Measurements from ENCODE around the gene SLC35E3.

Gene SLC35E3

GRCh38 chr12:68762691-68763090, 16.7 kb downstream of the SLC35E3 start:
- no peaks in the 10 kb centered on the region for H3K79me1 ChIP-seq (ENCODE audit: low read length)
- no peak overlapping the region for H3K27ac ChIP-seq (ENCODE audit: low read depth, low read length)
- H3K79me2 ChIP-seq (ENCODE audit: control insufficient read depth, insufficient read depth, low read length) = no peaks in the 10 kb centered on the region
- H2BK120ac ChIP-seq (ENCODE audit: low read depth, low read length) = no peak overlapping the region
- no peak overlapping the region for H3K18ac ChIP-seq (ENCODE audit: low read length)
- no peak overlapping the region for H4K8ac ChIP-seq (ENCODE audit: low read depth, low read length)
- H3K23ac ChIP-seq (ENCODE audit: low read length) = no peak overlapping the region
- DNase-seq = no peak
- no peak overlapping the region for H2BK15ac ChIP-seq (replicated peaks; ENCODE audit: low read depth)
- H3K56ac ChIP-seq (ENCODE audit: low read length) = no peak overlapping the region
- WGBS (ENCODE audit: extremely low coverage, insufficient coverage, low lambda C conversion rate) = no CpG with 5 or more reads among the region's 3 CpGs
- no peak overlapping the region for H2BK5ac ChIP-seq (ENCODE audit: low read length)
- H3K27me3 ChIP-seq (ENCODE audit: insufficient read depth, low read length, poor library complexity) = no peaks in the 10 kb centered on the region
- no peak overlapping the region for H3K4me2 ChIP-seq (ENCODE audit: low read length)
- H3K4me3 ChIP-seq (ENCODE audit: low read length) = no peak overlapping the region
- H2AK5ac ChIP-seq (ENCODE audit: low read length) = no peak overlapping the region
- no peak overlapping the region for H4K5ac ChIP-seq (ENCODE audit: low read length)
- H3K4me1 ChIP-seq (ENCODE audit: control insufficient read depth, low read depth, low read length) = no peaks in the 10 kb centered on the region
- H3K9ac ChIP-seq (ENCODE audit: low read length) = no peak overlapping the region
- H3K36me3 ChIP-seq (ENCODE audit: control insufficient read depth, insufficient read depth, low read length) = peaks cover 4% of the 10 kb centered on the region
- no peak overlapping the region for H3K4ac ChIP-seq (ENCODE audit: low read depth, low read length)

GRCh38 chr12:68765696-68766095, 19.7 kb downstream of the SLC35E3 start:
- Histone ChIP-seq H2BK120ac (ENCODE audit: low read depth, low read length) (no peak overlapping the region), H3K27me3 (ENCODE audit: insufficient read depth, low read length, poor library complexity) (no peaks in the 10 kb centered on the region), H3K56ac (ENCODE audit: low read length) (no peak overlapping the region), H3K79me1 (ENCODE audit: low read length) (no peaks in the 10 kb centered on the region), H4K8ac (ENCODE audit: low read depth, low read length) (no peak overlapping the region), H4K5ac (ENCODE audit: low read length) (no peak overlapping the region), H2BK15ac (replicated peaks; ENCODE audit: low read depth) (no peak overlapping the region), H3K4ac (ENCODE audit: low read depth, low read length) (no peak overlapping the region), H2AK5ac (ENCODE audit: low read length) (no peak overlapping the region), H3K23ac (ENCODE audit: low read length) (no peak overlapping the region), H3K4me1 (ENCODE audit: control insufficient read depth, low read depth, low read length) (no peaks in the 10 kb centered on the region), H3K9ac (ENCODE audit: low read length) (no peak overlapping the region), H3K18ac (ENCODE audit: low read length) (no peak overlapping the region), H3K36me3 (ENCODE audit: control insufficient read depth, insufficient read depth, low read length) (peaks cover 4% of the 10 kb centered on the region), H2BK5ac (ENCODE audit: low read length) (no peak overlapping the region), H3K4me2 (ENCODE audit: low read length) (no peak overlapping the region), H3K79me2 (ENCODE audit: control insufficient read depth, insufficient read depth, low read length) (no peaks in the 10 kb centered on the region), H3K27ac (ENCODE audit: low read depth, low read length) (no peak overlapping the region), H3K4me3 (ENCODE audit: low read length) (no peak overlapping the region)
- no CpG with 5 or more reads among the region's 1 CpG for WGBS (ENCODE audit: extremely low coverage, insufficient coverage, low lambda C conversion rate)
- DNase-seq = no peak

- no peak for DNase-seq
- no peak overlapping the region for H2BK15ac ChIP-seq (replicated peaks; ENCODE audit: low read depth)
- no peak overlapping the region for H3K56ac ChIP-seq (ENCODE audit: low read length)
- peaks cover 1% of the 10 kb centered on the region for H3K36me3 ChIP-seq (ENCODE audit: control insufficient read depth, insufficient read depth, low read length)
- H3K4me2 ChIP-seq (ENCODE audit: low read length) = no peak overlapping the region
- no peak overlapping the region for H3K4me3 ChIP-seq (ENCODE audit: low read length)
- no peak overlapping the region for H3K9ac ChIP-seq (ENCODE audit: low read length)
- H3K4me1 ChIP-seq (ENCODE audit: control insufficient read depth, low read depth, low read length) = no peaks in the 10 kb centered on the region
- H3K79me1 ChIP-seq (ENCODE audit: low read length) = no peaks in the 10 kb centered on the region
- H3K4ac ChIP-seq (ENCODE audit: low read depth, low read length) = no peak overlapping the region
- no peak overlapping the region for H3K27ac ChIP-seq (ENCODE audit: low read depth, low read length)
- no peak overlapping the region for H3K18ac ChIP-seq (ENCODE audit: low read length)
- H4K8ac ChIP-seq (ENCODE audit: low read depth, low read length) = no peak overlapping the region
- H3K79me2 ChIP-seq (ENCODE audit: control insufficient read depth, insufficient read depth, low read length) = no peaks in the 10 kb centered on the region
- H3K23ac ChIP-seq (ENCODE audit: low read length) = no peak overlapping the region
- H2BK120ac ChIP-seq (ENCODE audit: low read depth, low read length) = no peak overlapping the region
- WGBS (ENCODE audit: extremely low coverage, insufficient coverage, low lambda C conversion rate) = no CpG with 5 or more reads among the region's 2 CpGs
- no peak overlapping the region for H2BK5ac ChIP-seq (ENCODE audit: low read length)
- H4K5ac ChIP-seq (ENCODE audit: low read length) = no peak overlapping the region
- no peaks in the 10 kb centered on the region for H3K27me3 ChIP-seq (ENCODE audit: insufficient read depth, low read length, poor library complexity)
- no peak overlapping the region for H2AK5ac ChIP-seq (ENCODE audit: low read length)
Measured at GRCh38 chr12:68766646-68767045, 20.7 kb downstream of the SLC35E3 start.

- H2AK5ac ChIP-seq (ENCODE audit: low read length) = no peak overlapping the region
- H3K79me2 ChIP-seq (ENCODE audit: control insufficient read depth, insufficient read depth, low read length) = no peaks in the 10 kb centered on the region
- H3K27ac ChIP-seq (ENCODE audit: low read depth, low read length) = no peak overlapping the region
- H3K4ac ChIP-seq (ENCODE audit: low read depth, low read length) = no peak overlapping the region
- H3K9ac ChIP-seq (ENCODE audit: low read length) = no peak overlapping the region
- H3K4me2 ChIP-seq (ENCODE audit: low read length) = no peak overlapping the region
- no peak overlapping the region for H3K4me3 ChIP-seq (ENCODE audit: low read length)
- H3K4me1 ChIP-seq (ENCODE audit: control insufficient read depth, low read depth, low read length) = no peaks in the 10 kb centered on the region
- H2BK120ac ChIP-seq (ENCODE audit: low read depth, low read length) = no peak overlapping the region
- no peak overlapping the region for H4K5ac ChIP-seq (ENCODE audit: low read length)
- H3K18ac ChIP-seq (ENCODE audit: low read length) = no peak overlapping the region
- no peaks in the 10 kb centered on the region for H3K79me1 ChIP-seq (ENCODE audit: low read length)
- peaks cover 1% of the 10 kb centered on the region for H3K36me3 ChIP-seq (ENCODE audit: control insufficient read depth, insufficient read depth, low read length)
- H2BK5ac ChIP-seq (ENCODE audit: low read length) = no peak overlapping the region
- DNase-seq = no peak
- H3K23ac ChIP-seq (ENCODE audit: low read length) = no peak overlapping the region
- no peaks in the 10 kb centered on the region for H3K27me3 ChIP-seq (ENCODE audit: insufficient read depth, low read length, poor library complexity)
- H2BK15ac ChIP-seq (replicated peaks; ENCODE audit: low read depth) = no peak overlapping the region
- H4K8ac ChIP-seq (ENCODE audit: low read depth, low read length) = no peak overlapping the region
- H3K56ac ChIP-seq (ENCODE audit: low read length) = no peak overlapping the region
- no CpG with 5 or more reads among the region's 7 CpGs for WGBS (ENCODE audit: extremely low coverage, insufficient coverage, low lambda C conversion rate)
Measured at GRCh38 chr12:68767191-68767590, 21.2 kb downstream of the SLC35E3 start.

GRCh38 chr12:68768431-68768939, 22.5 kb downstream of the SLC35E3 start:
- Histone ChIP-seq H3K4ac (ENCODE audit: low read depth, low read length) (no peak overlapping the region), H3K36me3 (ENCODE audit: control insufficient read depth, insufficient read depth, low read length) (peaks cover 1% of the 10 kb centered on the region), H2BK5ac (ENCODE audit: low read length) (no peak overlapping the region), H3K4me1 (ENCODE audit: control insufficient read depth, low read depth, low read length) (no peaks in the 10 kb centered on the region), H3K18ac (ENCODE audit: low read length) (no peak overlapping the region), H3K79me2 (ENCODE audit: control insufficient read depth, insufficient read depth, low read length) (no peaks in the 10 kb centered on the region), H2AK5ac (ENCODE audit: low read length) (no peak overlapping the region), H3K79me1 (ENCODE audit: low read length) (no peaks in the 10 kb centered on the region), H3K27me3 (ENCODE audit: insufficient read depth, low read length, poor library complexity) (no peaks in the 10 kb centered on the region), H3K27ac (ENCODE audit: low read depth, low read length) (no peak overlapping the region), H4K8ac (ENCODE audit: low read depth, low read length) (no peak overlapping the region), H3K4me2 (ENCODE audit: low read length) (no peak overlapping the region), H3K56ac (ENCODE audit: low read length) (no peak overlapping the region), H3K23ac (ENCODE audit: low read length) (no peak overlapping the region), H2BK15ac (replicated peaks; ENCODE audit: low read depth) (no peak overlapping the region), H3K4me3 (ENCODE audit: low read length) (no peak overlapping the region), H4K5ac (ENCODE audit: low read length) (no peak overlapping the region), H2BK120ac (ENCODE audit: low read depth, low read length) (no peak overlapping the region), H3K9ac (ENCODE audit: low read length) (no peak overlapping the region)
- DNase-seq = no peak
- WGBS (ENCODE audit: extremely low coverage, insufficient coverage, low lambda C conversion rate) = no CpG with 5 or more reads among the region's 4 CpGs

GRCh38 chr12:68769941-68770340, 24.0 kb downstream of the SLC35E3 start:
- H3K4me1 ChIP-seq (ENCODE audit: control insufficient read depth, low read depth, low read length) = no peaks in the 10 kb centered on the region
- no peak overlapping the region for H2BK120ac ChIP-seq (ENCODE audit: low read depth, low read length)

More at GRCh38 chr12:68769941-68770340, 24.0 kb downstream of the SLC35E3 start:
- Histone ChIP-seq H2BK5ac (ENCODE audit: low read length) (no peak overlapping the region), H3K56ac (ENCODE audit: low read length) (no peak overlapping the region), H4K8ac (ENCODE audit: low read depth, low read length) (no peak overlapping the region), H2AK5ac (ENCODE audit: low read length) (no peak overlapping the region), H3K79me2 (ENCODE audit: control insufficient read depth, insufficient read depth, low read length) (no peaks in the 10 kb centered on the region), H3K79me1 (ENCODE audit: low read length) (no peaks in the 10 kb centered on the region), H3K4ac (ENCODE audit: low read depth, low read length) (no peak overlapping the region), H3K23ac (ENCODE audit: low read length) (no peak overlapping the region), H3K36me3 (ENCODE audit: control insufficient read depth, insufficient read depth, low read length) (no peaks in the 10 kb centered on the region), H3K9ac (ENCODE audit: low read length) (no peak overlapping the region), H3K4me2 (ENCODE audit: low read length) (no peak overlapping the region), H3K27ac (ENCODE audit: low read depth, low read length) (no peak overlapping the region), H3K18ac (ENCODE audit: low read length) (no peak overlapping the region), H2BK15ac (replicated peaks; ENCODE audit: low read depth) (no peak overlapping the region), H3K4me3 (ENCODE audit: low read length) (no peak overlapping the region), H3K27me3 (ENCODE audit: insufficient read depth, low read length, poor library complexity) (no peaks in the 10 kb centered on the region), H4K5ac (ENCODE audit: low read length) (no peak overlapping the region)
- no peak for DNase-seq
- WGBS (ENCODE audit: extremely low coverage, insufficient coverage, low lambda C conversion rate) = no CpG with 5 or more reads among the region's 1 CpG
